Lower leg skin (tissue), 4 donors: ENCODE results near the gene PRKCE. TPM values are rescaled to one million over a fixed set of nuclear protein-coding genes. Genes with fewer than 3 reads are reported as not detected.

ENCODE experiments used
- DNase-seq, 2 donors: peaks; one replicate each; pipeline ENCODE4 v3.0.0-alpha.2; 2019; ENCODE audit warnings: low spot score in 2 of 2
- H3K4me3 ChIP-seq: fragments of 200-600 bp; sonication (generic); 2 replicates; pipeline ENCODE4 v1.5.1; 2017; ENCODE audit warnings: mild to moderate bottlenecking, low read depth; ENCODE audit not compliant: poor library complexity, severe bottlenecking
- POLR2A ChIP-seq, 2 donors: fragments of 450-650 bp; IDR thresholded peaks; one replicate each; pipeline ENCODE4 v1.6.1; 2016 to 2017; ENCODE audit warnings: antibody characterized with exemption in 2 of 2, mild to moderate bottlenecking in 1 of 2, moderate library complexity in 1 of 2
- WGBS, 2 donors: methylation state at CpG; one replicate each; pipeline ENCODE4 v1.1.5; 2018; 5-methylcytosine and 5-hydroxymethylcytosine counted together
- intact Hi-C: fragments of 100-400 bp; cut with DNase I; formaldehyde crosslinking; loops from one replicate; pipeline ENCODE4 v1.15.0; 2023; ENCODE audit warnings: low total_unique reads
- total RNA-seq, 4 donors: library from RNA; depleted of rRNA; stranded (reverse); fragments of >200 nt; gene quantifications; one replicate each; pipeline ENCODE4 v1.1.0, GENCODE V29; 2016
- TF ChIP-seq, protein P1 (sequence below), 3 donors: fragments of 450-650 bp; IDR thresholded peaks; one replicate each; pipeline ENCODE4 v1.5.1; 2016; ENCODE audit warnings: antibody characterized with exemption in 3 of 3, mild to moderate bottlenecking in 3 of 3, moderate library complexity in 2 of 3

Gene PRKCE
- total RNA-seq, 4 donors from 2014 or later = 3.5 to 10.3 (median 6.1) TPM

DNA sequence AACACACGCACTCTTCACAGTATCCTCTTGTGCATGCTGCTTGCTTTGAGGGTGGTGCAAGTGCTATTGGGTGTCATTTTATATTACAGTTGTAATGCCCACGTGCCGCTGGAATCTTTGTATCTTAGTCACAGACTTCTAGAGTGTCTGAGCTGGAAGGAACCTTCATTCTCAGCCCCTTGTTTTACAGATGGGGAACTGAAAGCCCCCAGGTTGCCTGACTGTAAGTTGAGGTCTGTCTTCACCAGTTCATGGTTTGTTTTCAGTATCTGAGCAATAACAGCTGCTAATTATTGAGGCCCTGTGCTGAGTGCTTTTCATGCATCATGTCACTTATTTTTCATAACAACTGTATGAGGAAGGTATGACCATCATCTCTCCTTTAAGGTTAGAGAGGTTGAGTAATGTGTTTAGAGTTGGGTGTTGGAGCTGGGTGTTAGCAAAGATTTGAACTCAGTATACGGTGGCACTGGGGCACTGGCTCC is 77.0 kb downstream of the PRKCE start:
- no peak for DNase-seq
- no peak overlapping the region for H3K4me3 ChIP-seq
- intact Hi-C loops = no loop called here
- WGBS, 2 donors = 91 to 92% methylated on average over 4 of the region's 4 CpGs
- TF ChIP-seq, protein P1, sequence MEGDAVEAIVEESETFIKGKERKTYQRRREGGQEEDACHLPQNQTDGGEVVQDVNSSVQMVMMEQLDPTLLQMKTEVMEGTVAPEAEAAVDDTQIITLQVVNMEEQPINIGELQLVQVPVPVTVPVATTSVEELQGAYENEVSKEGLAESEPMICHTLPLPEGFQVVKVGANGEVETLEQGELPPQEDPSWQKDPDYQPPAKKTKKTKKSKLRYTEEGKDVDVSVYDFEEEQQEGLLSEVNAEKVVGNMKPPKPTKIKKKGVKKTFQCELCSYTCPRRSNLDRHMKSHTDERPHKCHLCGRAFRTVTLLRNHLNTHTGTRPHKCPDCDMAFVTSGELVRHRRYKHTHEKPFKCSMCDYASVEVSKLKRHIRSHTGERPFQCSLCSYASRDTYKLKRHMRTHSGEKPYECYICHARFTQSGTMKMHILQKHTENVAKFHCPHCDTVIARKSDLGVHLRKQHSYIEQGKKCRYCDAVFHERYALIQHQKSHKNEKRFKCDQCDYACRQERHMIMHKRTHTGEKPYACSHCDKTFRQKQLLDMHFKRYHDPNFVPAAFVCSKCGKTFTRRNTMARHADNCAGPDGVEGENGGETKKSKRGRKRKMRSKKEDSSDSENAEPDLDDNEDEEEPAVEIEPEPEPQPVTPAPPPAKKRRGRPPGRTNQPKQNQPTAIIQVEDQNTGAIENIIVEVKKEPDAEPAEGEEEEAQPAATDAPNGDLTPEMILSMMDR (IDR thresholded peaks at IDR 0.05) = no peak
- no peak for TF ChIP-seq POLR2A (IDR thresholded peaks at IDR 0.05)

DNA sequence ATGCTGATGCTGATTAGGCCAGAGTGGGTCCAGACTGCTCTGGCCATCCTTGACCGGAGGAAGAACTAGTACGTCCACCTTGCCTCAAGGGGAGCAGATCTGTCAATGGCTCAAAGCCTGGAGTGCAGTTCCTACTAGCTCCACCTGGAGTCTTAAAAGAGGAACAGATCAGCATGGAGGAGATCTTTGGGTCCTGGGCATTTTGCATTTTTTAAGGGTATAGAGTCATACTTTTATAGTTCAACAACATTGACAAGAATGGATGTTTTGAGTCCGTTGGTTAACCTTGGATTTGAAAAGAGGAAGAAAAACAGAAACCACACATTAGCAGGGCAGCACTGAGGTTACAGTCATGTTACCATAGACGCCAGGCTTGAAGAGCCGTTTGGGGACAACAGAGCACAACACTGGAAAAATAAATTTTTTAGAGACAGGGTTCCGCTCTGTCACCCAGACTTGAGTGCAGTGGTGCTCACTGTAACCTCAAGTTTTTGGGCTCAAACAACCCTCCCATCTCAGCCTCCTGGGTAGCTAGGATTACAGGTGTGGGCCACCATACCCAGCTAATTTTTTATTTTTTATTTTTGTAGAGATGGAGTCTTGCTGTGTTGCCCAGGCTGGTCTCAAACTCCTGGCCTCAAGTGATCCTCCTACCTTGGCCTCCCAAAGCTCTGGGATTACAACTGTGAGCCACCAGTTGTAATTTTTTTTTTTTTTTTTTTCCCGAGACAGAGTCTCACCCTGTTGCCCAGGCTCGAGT is 78.5 kb downstream of the PRKCE start:
- intact Hi-C loops = no loop called here
- TF ChIP-seq, protein P1 (IDR thresholded peaks at IDR 0.05) = no peak
- no peak for TF ChIP-seq POLR2A (IDR thresholded peaks at IDR 0.05)
- WGBS, 2 donors = 91 to 92% methylated on average over 8 of the region's 8 CpGs
- no peak overlapping the region for H3K4me3 ChIP-seq
- DNase-seq = no peak

DNA sequence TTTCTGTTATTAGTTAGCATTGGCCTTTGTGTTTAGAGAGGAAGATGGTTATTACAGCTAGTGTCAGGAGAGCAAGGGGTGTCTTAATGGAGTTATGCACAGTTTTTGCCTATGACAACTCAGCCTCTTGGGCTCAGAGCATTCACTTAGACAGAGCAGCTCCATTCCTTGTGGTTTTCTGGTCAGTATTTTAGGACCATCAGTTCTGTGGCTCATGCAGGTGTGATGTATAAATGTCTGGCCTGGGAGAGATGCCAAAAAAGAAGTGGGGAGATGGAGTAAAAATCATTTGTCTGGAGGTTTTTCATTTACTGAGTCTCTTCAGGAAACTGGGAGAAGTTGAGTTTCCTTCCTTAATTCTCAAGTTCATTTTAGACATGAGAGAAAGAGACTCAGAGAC is 79.7 kb downstream of the PRKCE start:
- intact Hi-C loops = no loop called here
- TF ChIP-seq, protein P1 (IDR thresholded peaks at IDR 0.05) = no peak
- no peak for TF ChIP-seq POLR2A (IDR thresholded peaks at IDR 0.05)
- no peak for DNase-seq
- H3K4me3 ChIP-seq = no peak overlapping the region

DNA sequence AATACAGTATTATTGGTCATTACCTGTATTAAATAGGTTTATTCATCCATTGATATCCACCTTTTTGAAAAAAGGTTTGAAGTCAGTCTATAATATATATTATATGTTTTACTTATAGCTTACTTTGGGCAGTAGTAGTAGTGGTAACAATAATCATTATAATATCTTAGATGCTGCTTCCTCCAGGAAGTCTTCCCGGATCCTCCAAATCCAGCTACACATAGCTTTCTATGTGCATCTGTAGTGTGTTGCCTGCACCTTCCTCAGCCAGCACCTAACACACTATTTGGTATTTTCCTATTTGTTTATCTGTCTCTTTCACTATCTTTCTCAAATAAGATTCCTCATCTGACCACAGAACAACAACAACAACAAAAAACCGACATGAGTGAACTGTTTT is 81.0 kb downstream of the PRKCE start:
- DNase-seq = no peak
- H3K4me3 ChIP-seq = no peak overlapping the region
- intact Hi-C loops = no loop called here
- WGBS, 2 donors = 88 to 97% methylated on average over 2 of the region's 2 CpGs
- TF ChIP-seq POLR2A (IDR thresholded peaks at IDR 0.05) = no peak
- TF ChIP-seq, protein P1 (IDR thresholded peaks at IDR 0.05) = no peak

DNA sequence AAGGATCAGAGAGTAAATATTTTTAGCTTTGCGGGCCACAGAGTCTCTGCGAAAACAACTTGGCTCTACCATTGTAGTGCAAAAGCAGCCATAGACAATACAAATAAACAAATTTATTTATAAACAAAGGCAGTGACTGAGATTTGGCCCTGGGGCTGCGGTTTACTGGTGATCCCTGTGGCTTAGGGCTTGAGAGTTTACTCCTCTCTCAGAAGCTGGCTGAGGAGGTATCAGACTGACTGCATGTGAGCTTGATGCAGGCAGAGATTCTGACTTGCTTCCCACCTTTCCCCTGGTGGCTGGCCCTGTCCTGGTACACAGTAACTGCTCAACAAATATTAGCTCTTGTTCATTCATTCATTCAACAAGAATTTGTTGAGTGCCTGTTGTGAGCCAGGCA is 81.5 kb downstream of the PRKCE start:
- WGBS, 2 donors = 93 to 99% methylated on average over 3 of the region's 3 CpGs
- intact Hi-C loops = no loop called here
- DNase-seq = no peak
- TF ChIP-seq, protein P1 (IDR thresholded peaks at IDR 0.05) = no peak
- TF ChIP-seq POLR2A (IDR thresholded peaks at IDR 0.05) = no peak
- H3K4me3 ChIP-seq = no peak overlapping the region

DNA sequence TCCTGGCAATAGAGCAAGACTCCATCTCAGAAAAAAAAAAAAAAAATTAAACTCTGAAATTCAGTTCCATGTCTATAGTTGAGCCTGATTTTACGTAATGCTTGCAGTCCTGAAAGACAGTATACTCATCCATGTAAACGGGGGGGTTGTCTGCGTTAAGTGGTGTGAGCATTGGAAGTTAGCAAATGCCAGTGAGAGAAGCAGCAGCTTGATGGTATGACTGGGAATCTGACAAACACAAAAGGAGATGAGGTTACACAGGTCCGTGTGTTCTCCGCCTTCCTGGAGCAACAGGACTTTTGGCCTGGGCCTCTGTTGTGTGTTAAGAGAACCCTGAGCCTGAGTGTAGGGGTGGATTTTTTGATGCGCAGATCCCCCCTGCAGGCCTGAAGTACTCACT is 82.9 kb downstream of the PRKCE start:
- TF ChIP-seq, protein P1 (IDR thresholded peaks at IDR 0.05) = no peak
- TF ChIP-seq POLR2A (IDR thresholded peaks at IDR 0.05) = no peak
- no peak for DNase-seq
- 97 to 98% methylated on average over 6 of the region's 6 CpGs for WGBS, 2 donors
- no peak overlapping the region for H3K4me3 ChIP-seq
- intact Hi-C loops = no loop called here
